Measurements from ENCODE around the gene CNTLN.

GRCh38 chr9:17117372-17117771 is 17.5 kb upstream of the CNTLN start:
- TF ChIP-seq, protein P1, sequence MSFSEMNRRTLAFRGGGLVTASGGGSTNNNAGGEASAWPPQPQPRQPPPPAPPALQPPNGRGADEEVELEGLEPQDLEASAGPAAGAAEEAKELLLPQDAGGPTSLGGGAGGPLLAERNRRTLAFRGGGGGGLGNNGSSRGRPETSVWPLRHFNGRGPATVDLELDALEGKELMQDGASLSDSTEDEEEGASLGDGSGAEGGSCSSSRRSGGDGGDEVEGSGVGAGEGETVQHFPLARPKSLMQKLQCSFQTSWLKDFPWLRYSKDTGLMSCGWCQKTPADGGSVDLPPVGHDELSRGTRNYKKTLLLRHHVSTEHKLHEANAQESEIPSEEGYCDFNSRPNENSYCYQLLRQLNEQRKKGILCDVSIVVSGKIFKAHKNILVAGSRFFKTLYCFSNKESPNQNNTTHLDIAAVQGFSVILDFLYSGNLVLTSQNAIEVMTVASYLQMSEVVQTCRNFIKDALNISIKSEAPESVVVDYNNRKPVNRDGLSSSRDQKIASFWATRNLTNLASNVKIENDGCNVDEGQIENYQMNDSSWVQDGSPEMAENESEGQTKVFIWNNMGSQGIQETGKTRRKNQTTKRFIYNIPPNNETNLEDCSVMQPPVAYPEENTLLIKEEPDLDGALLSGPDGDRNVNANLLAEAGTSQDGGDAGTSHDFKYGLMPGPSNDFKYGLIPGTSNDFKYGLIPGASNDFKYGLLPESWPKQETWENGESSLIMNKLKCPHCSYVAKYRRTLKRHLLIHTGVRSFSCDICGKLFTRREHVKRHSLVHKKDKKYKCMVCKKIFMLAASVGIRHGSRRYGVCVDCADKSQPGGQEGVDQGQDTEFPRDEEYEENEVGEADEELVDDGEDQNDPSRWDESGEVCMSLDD (CRISPR knock-in tag; IDR thresholded peaks at IDR 0.05; ENCODE audit: borderline replicate concordance) = no peak
- no peak for TF ChIP-seq CBFB (CRISPR knock-in tag; IDR thresholded peaks at IDR 0.05)
- TF ChIP-seq RAD51 (IDR thresholded peaks at IDR 0.05; ENCODE audit: borderline replicate concordance) = no peak
- TF ChIP-seq, protein P2, sequence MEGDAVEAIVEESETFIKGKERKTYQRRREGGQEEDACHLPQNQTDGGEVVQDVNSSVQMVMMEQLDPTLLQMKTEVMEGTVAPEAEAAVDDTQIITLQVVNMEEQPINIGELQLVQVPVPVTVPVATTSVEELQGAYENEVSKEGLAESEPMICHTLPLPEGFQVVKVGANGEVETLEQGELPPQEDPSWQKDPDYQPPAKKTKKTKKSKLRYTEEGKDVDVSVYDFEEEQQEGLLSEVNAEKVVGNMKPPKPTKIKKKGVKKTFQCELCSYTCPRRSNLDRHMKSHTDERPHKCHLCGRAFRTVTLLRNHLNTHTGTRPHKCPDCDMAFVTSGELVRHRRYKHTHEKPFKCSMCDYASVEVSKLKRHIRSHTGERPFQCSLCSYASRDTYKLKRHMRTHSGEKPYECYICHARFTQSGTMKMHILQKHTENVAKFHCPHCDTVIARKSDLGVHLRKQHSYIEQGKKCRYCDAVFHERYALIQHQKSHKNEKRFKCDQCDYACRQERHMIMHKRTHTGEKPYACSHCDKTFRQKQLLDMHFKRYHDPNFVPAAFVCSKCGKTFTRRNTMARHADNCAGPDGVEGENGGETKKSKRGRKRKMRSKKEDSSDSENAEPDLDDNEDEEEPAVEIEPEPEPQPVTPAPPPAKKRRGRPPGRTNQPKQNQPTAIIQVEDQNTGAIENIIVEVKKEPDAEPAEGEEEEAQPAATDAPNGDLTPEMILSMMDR (CRISPR knock-in tag; IDR thresholded peaks at IDR 0.05) = no peak
- TF ChIP-seq NCOA2 (CRISPR knock-in tag; IDR thresholded peaks at IDR 0.05) = no peak
- TF ChIP-seq ZNF205 (CRISPR knock-in tag; IDR thresholded peaks at IDR 0.05) = no peak
- no peak for TF ChIP-seq ZNF501 (CRISPR knock-in tag; IDR thresholded peaks at IDR 0.05)
